HepG2 (cell line): Measurements from ENCODE around the gene COASY. TPM values are rescaled to one million over a fixed set of nuclear protein-coding genes. Genes with fewer than 3 reads are reported as not detected.

Source experiments
- ARHGAP35 ChIP-seq: sonication (generic); formaldehyde crosslinking; IDR thresholded peaks from 2 replicates; pipeline ENCODE4 v1.9.0; 2022; ENCODE audit warnings: mild to moderate bottlenecking, inconsistent platforms, moderate library complexity, missing genetic modification reagents, borderline replicate concordance
- CHD4 ChIP-seq: fragments of 200-600 bp; sonication (generic); IDR thresholded peaks from 2 replicates; pipeline ENCODE4 v1.7.0; 2017; ENCODE audit warnings: mild to moderate bottlenecking, low read length, borderline replicate concordance
- CREBL2 ChIP-seq: sonication (generic); formaldehyde crosslinking; IDR thresholded peaks from 2 replicates; pipeline ENCODE4 v1.8.1; 2023; ENCODE audit warnings: missing genetic modification reagents, mild to moderate bottlenecking, borderline replicate concordance
- DMTF1 ChIP-seq: sonication (generic); formaldehyde crosslinking; IDR thresholded peaks from 2 replicates; pipeline ENCODE4 v1.4.0; 2020; ENCODE audit warnings: mild to moderate bottlenecking, missing genetic modification reagents
- ELF1 ChIP-seq: sonication (generic); formaldehyde crosslinking; IDR thresholded peaks from 2 replicates; pipeline ENCODE4 v1.4.0; 2020; ENCODE audit warnings: missing genetic modification reagents
- FOSL2 ChIP-seq: sonication (generic); formaldehyde crosslinking; IDR thresholded peaks from 2 replicates; pipeline ENCODE4 v1.4.0; 2020; ENCODE audit warnings: missing genetic modification reagents
- FOXK2 ChIP-seq: fragments of 450-650 bp; IDR thresholded peaks from 2 replicates; pipeline ENCODE4 v1.6.1; 2016
- HMGXB3 ChIP-seq: sonication (generic); formaldehyde crosslinking; IDR thresholded peaks from 2 replicates; pipeline ENCODE4 v1.4.0; 2020; ENCODE audit warnings: missing genetic modification reagents, borderline replicate concordance
- KDM5B ChIP-seq: sonication (generic); formaldehyde crosslinking; IDR thresholded peaks from 2 replicates; pipeline ENCODE4 v1.4.0; 2020; ENCODE audit warnings: missing genetic modification reagents, mild to moderate bottlenecking, borderline replicate concordance
- PAF1 ChIP-seq: IDR thresholded peaks from 2 replicates; pipeline ENCODE4 v1.6.1; 2016; ENCODE audit warnings: missing genetic modification reagents, missing compliant biosample characterization
- POGZ ChIP-seq: sonication (generic); formaldehyde crosslinking; IDR thresholded peaks from 2 replicates; pipeline ENCODE4 v1.4.0; 2020; ENCODE audit warnings: mild to moderate bottlenecking, missing genetic modification reagents
- SNAI1 ChIP-seq: sonication (generic); formaldehyde crosslinking; IDR thresholded peaks from 2 replicates; pipeline ENCODE4 v1.5.0; 2020; ENCODE audit warnings: mild to moderate bottlenecking, missing genetic modification reagents, borderline replicate concordance
- STAT5B ChIP-seq: sonication (generic); formaldehyde crosslinking; IDR thresholded peaks from 2 replicates; pipeline ENCODE4 v1.4.0; 2020; ENCODE audit warnings: missing genetic modification reagents
- THRA ChIP-seq: sonication (generic); formaldehyde crosslinking; IDR thresholded peaks from 2 replicates; pipeline ENCODE4 v1.4.0; 2020; ENCODE audit warnings: missing genetic modification reagents, borderline replicate concordance
- ZBTB21 ChIP-seq: sonication (generic); formaldehyde crosslinking; IDR thresholded peaks from 2 replicates; pipeline ENCODE4 v1.4.0; 2020; ENCODE audit warnings: missing genetic modification reagents
- ZBTB33 ChIP-seq: sonication (generic); formaldehyde crosslinking; IDR thresholded peaks from 2 replicates; pipeline ENCODE4 v1.4.0; 2020; ENCODE audit warnings: missing genetic modification reagents
- ZNF180 ChIP-seq: sonication (generic); formaldehyde crosslinking; IDR thresholded peaks from 2 replicates; pipeline ENCODE4 v1.4.0; 2020; ENCODE audit warnings: low read depth, missing genetic modification reagents, borderline replicate concordance
- ZNF329 ChIP-seq: sonication (generic); formaldehyde crosslinking; IDR thresholded peaks from 2 replicates; pipeline ENCODE4 v1.9.0; 2021; ENCODE audit warnings: low read depth, mild to moderate bottlenecking, missing genetic modification reagents
- ZNF563 ChIP-seq: sonication (generic); formaldehyde crosslinking; IDR thresholded peaks from 2 replicates; pipeline ENCODE4 v1.8.0; 2022; ENCODE audit warnings: mild to moderate bottlenecking, moderate library complexity, missing genetic modification reagents
- ZNF703 ChIP-seq: sonication (generic); formaldehyde crosslinking; IDR thresholded peaks from 2 replicates; pipeline ENCODE4 v1.5.1; 2020; ENCODE audit warnings: missing genetic modification reagents, mild to moderate bottlenecking, moderate library complexity, borderline replicate concordance
- ZNF709 ChIP-seq: sonication (generic); formaldehyde crosslinking; IDR thresholded peaks from 2 replicates; pipeline ENCODE4 v1.5.0; 2020; ENCODE audit warnings: mild to moderate bottlenecking, missing genetic modification reagents
- polyA plus RNA-seq, 8 experiments: library from polyadenylated mRNA; depleted of rRNA in 3 of 8; stranded (reverse) in 7 of 8; unstranded in 1 of 8; fragments of >200 nt; fragmentation: Illumina TruSeq in 4 of 8; extraction: Trizol in 4 of 8; gene quantifications; 2 replicates each; pipeline versions ENCODE4 v1.2.1 to v1.2.3, GENCODE V29; 2011 to 2016; ENCODE audit warnings: low read depth in 4 of 8, missing spikeins in 1 of 8, mixed read lengths in 1 of 8; ENCODE audit not compliant: insufficient read depth in 1 of 8
- total RNA-seq, 5 experiments: library from RNA; depleted of rRNA; stranded (reverse); fragments of >200 nt; fragmentation: Illumina TruSeq; extraction: Trizol; gene quantifications; 2 replicates each; pipeline ENCODE4 v1.2.3, GENCODE V29; 2016; ENCODE audit warnings: low read depth in 1 of 5

The COASY gene
- total and polyA plus RNA-seq, 2 of the 13 experiments (the other 11 are each of a cell fraction or from before 2014, with no cell fraction given), result 90.7 to 125 TPM

GRCh38 chr17:42555122-42555622, 6.8 kb upstream of the COASY start (continued):
- TF ChIP-seq HMGXB3 (CRISPR knock-in tag) (no peak), ARHGAP35 (CRISPR knock-in tag) (no peak), ZNF709 (CRISPR knock-in tag) (peak; percentile 2; the same call in 1 of the 2 replicates), ZBTB21 (no peak), DMTF1 (no peak), ZNF180 (CRISPR knock-in tag) (0 out of 2 replicates have a peak, but pooled peaks have one; percentile 4), FOXK2 (no peak), ZNF329 (CRISPR knock-in tag) (no peak), FOSL2 (CRISPR knock-in tag) (no peak), STAT5B (CRISPR knock-in tag) (no peak), ZNF563 (CRISPR knock-in tag) (0 out of 2 replicates have a peak, but pooled peaks have one; percentile 6), THRA (CRISPR knock-in tag) (no peak), ZBTB33 (CRISPR knock-in tag) (no peak), ELF1 (CRISPR knock-in tag) (no peak), KDM5B (no peak), SNAI1 (CRISPR knock-in tag) (no peak), PAF1 (no peak), CREBL2 (CRISPR knock-in tag) (no peak), CHD4 (no peak), ZNF703 (CRISPR knock-in tag) (no peak), POGZ (CRISPR knock-in tag) (no peak)
